HEK293 (cell line): Measurements from ENCODE around the gene CIROP.

Experiments
- FEZF1 ChIP-seq: fragments of 450-650 bp; formaldehyde crosslinking; IDR thresholded peaks from 2 replicates; pipeline ENCODE4 v1.5.1; 2016; ENCODE audit warnings: missing biosample characterization, missing genetic modification characterization
- GLI4 ChIP-seq: fragments of 450-650 bp; formaldehyde crosslinking; IDR thresholded peaks from 2 replicates; pipeline ENCODE4 v1.5.1; 2016; ENCODE audit warnings: missing biosample characterization, missing genetic modification characterization
- GLIS2 ChIP-seq: fragments of 450-650 bp; formaldehyde crosslinking; IDR thresholded peaks from 2 replicates; pipeline ENCODE4 v1.5.1; 2016; ENCODE audit warnings: missing biosample characterization, missing genetic modification characterization
- HOXC10 ChIP-seq: sonication (generic); formaldehyde crosslinking; IDR thresholded peaks from 2 replicates; pipeline ENCODE4 v1.8.1; 2023; ENCODE audit warnings: mild to moderate bottlenecking, missing genetic modification reagents
- KLF9 ChIP-seq: fragments of 450-650 bp; formaldehyde crosslinking; IDR thresholded peaks from 2 replicates; pipeline ENCODE4 v1.5.1; 2016; ENCODE audit warnings: missing biosample characterization, missing genetic modification characterization, low read depth
- MEIS1 ChIP-seq: sonication (generic); formaldehyde crosslinking; IDR thresholded peaks from 2 replicates; pipeline ENCODE4 v1.8.1; 2022; ENCODE audit warnings: missing genetic modification reagents, mild to moderate bottlenecking, borderline replicate concordance
- REPIN1 ChIP-seq: fragments of 450-650 bp; formaldehyde crosslinking; IDR thresholded peaks from 2 replicates; pipeline ENCODE4 v1.5.1; 2017; ENCODE audit warnings: missing biosample characterization, missing genetic modification characterization, low read depth
- SCRT1 ChIP-seq: fragments of 450-650 bp; formaldehyde crosslinking; IDR thresholded peaks from 2 replicates; pipeline ENCODE4 v1.5.1; 2016; ENCODE audit warnings: missing biosample characterization, missing genetic modification characterization, borderline replicate concordance
- TSHZ1 ChIP-seq: fragments of 450-650 bp; formaldehyde crosslinking; IDR thresholded peaks from 2 replicates; pipeline ENCODE4 v1.5.1; 2016; ENCODE audit warnings: missing biosample characterization, missing genetic modification characterization, borderline replicate concordance
- ZNF114 ChIP-seq: fragments of 450-650 bp; formaldehyde crosslinking; IDR thresholded peaks from 2 replicates; pipeline ENCODE4 v1.5.0; 2017; ENCODE audit warnings: missing biosample characterization, missing genetic modification characterization
- ZNF169 ChIP-seq: fragments of 450-650 bp; formaldehyde crosslinking; IDR thresholded peaks from 2 replicates; pipeline ENCODE4 v1.5.1; 2016; ENCODE audit warnings: missing biosample characterization, missing genetic modification characterization
- ZNF19 ChIP-seq: fragments of 450-650 bp; formaldehyde crosslinking; IDR thresholded peaks from 2 replicates; pipeline ENCODE4; 2016; ENCODE audit warnings: missing biosample characterization, missing genetic modification characterization, low read depth
- ZNF214 ChIP-seq: fragments of 450-650 bp; formaldehyde crosslinking; IDR thresholded peaks from 2 replicates; pipeline ENCODE4 v1.5.1; 2017; ENCODE audit warnings: missing biosample characterization, mild to moderate bottlenecking, missing genetic modification characterization, borderline replicate concordance
- ZNF23 ChIP-seq: fragments of 450-650 bp; formaldehyde crosslinking; IDR thresholded peaks from 2 replicates; pipeline ENCODE4 v1.5.1; 2016; ENCODE audit warnings: missing biosample characterization, missing genetic modification characterization, borderline replicate concordance
- ZNF239 ChIP-seq: fragments of 450-650 bp; formaldehyde crosslinking; IDR thresholded peaks from 2 replicates; pipeline ENCODE4 v1.5.1; 2016; ENCODE audit warnings: missing biosample characterization, missing genetic modification characterization
- ZNF488 ChIP-seq: fragments of 450-650 bp; formaldehyde crosslinking; IDR thresholded peaks from 2 replicates; pipeline ENCODE4 v1.5.1; 2016; ENCODE audit warnings: missing biosample characterization, missing genetic modification characterization
- ZNF529 ChIP-seq: fragments of 450-650 bp; formaldehyde crosslinking; IDR thresholded peaks from 2 replicates; pipeline ENCODE4 v1.5.1; 2017; ENCODE audit warnings: missing genetic modification characterization, missing biosample characterization; ENCODE audit not compliant: insufficient replicate concordance
- ZNF549 ChIP-seq: fragments of 450-650 bp; IDR thresholded peaks from 2 replicates; pipeline ENCODE4 v1.5.1; 2018; ENCODE audit warnings: missing biosample characterization, missing genetic modification characterization, mild to moderate bottlenecking, inconsistent platforms, moderate library complexity
- ZNF555 ChIP-seq: fragments of 450-650 bp; formaldehyde crosslinking; conservative IDR thresholded peaks from 2 replicates; pipeline ENCODE4 v1.5.1; 2017; ENCODE audit warnings: missing biosample characterization, mild to moderate bottlenecking, missing genetic modification characterization, inconsistent platforms
- ZNF626 ChIP-seq: fragments of 450-650 bp; sonication (Bioruptor Pico); formaldehyde crosslinking; IDR thresholded peaks from 2 replicates; pipeline ENCODE4 v1.5.1; 2018; ENCODE audit warnings: missing biosample characterization, missing genetic modification characterization, inconsistent platforms
- ZNF658 ChIP-seq: fragments of 450-650 bp; formaldehyde crosslinking; IDR thresholded peaks from 2 replicates; pipeline ENCODE4; 2016; ENCODE audit warnings: missing biosample characterization, missing genetic modification characterization
- ZXDB ChIP-seq: fragments of 450-650 bp; formaldehyde crosslinking; IDR thresholded peaks from 2 replicates; pipeline ENCODE4 v1.5.1; 2016; ENCODE audit warnings: missing biosample characterization, missing genetic modification characterization
- TF ChIP-seq, protein P1 (sequence below): fragments of 450-650 bp; formaldehyde crosslinking; IDR thresholded peaks from 2 replicates; pipeline ENCODE4 v1.5.1; 2017; ENCODE audit warnings: missing biosample characterization, missing genetic modification characterization
- TF ChIP-seq, protein P2 (sequence below): fragments of 450-650 bp; IDR thresholded peaks from 2 replicates; pipeline ENCODE4 v1.5.1; 2018; ENCODE audit warnings: missing biosample characterization, mild to moderate bottlenecking, missing genetic modification characterization
- TF ChIP-seq, protein P3 (sequence below): fragments of 450-650 bp; formaldehyde crosslinking; IDR thresholded peaks from 2 replicates; pipeline ENCODE4 v1.5.1; 2016; ENCODE audit warnings: missing biosample characterization, missing genetic modification characterization
- TF ChIP-seq, protein P4 (sequence below): fragments of 450-650 bp; formaldehyde crosslinking; IDR thresholded peaks from 2 replicates; pipeline ENCODE4 v1.5.1; 2017; ENCODE audit warnings: missing biosample characterization, mild to moderate bottlenecking, missing genetic modification characterization, moderate library complexity

Gene CIROP

DNA sequence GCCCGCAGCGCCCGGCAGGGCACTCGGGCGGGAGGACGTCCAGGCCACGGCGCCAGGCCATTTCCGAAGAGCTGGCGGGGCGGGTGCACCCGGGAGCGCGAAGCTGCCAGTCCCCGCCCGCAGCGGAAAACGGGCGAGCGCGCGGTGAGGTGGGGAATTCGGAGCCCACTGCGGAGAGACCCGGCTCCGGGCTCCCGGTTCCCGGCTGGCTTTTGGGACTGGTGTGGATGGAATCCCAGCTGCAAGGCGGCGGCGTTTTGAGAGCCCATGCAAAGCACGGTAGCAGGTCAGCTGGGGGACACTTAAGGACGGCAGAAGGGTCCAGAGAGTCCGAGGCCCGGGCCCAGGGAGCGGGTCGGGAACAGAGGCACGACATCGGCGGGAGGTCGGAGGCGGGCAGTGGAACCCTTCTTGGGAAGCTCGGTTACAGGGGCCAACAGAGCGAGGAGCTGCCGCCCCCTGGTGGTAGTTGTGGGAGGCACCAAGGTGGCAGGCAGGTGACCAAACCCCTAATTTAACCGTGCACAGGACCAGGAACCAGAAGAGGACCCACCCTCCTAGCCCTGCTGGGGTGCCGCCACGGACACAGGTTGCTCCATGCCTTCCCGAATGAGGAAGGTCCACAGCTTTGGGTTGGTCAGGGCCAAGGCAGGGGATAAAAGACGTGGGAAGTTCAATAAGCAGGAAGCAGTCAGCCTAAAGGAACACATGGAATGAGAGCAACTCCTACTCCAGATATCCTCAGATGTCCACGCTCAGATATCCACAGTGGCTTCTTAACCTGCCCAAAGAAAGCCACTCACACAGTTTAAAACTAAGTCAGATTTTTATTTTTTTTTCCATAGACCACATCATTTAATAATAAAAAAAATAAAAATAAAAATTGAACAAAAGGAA, 46.8 kb downstream of the CIROP start (continued):
- TF ChIP-seq, protein P1, sequence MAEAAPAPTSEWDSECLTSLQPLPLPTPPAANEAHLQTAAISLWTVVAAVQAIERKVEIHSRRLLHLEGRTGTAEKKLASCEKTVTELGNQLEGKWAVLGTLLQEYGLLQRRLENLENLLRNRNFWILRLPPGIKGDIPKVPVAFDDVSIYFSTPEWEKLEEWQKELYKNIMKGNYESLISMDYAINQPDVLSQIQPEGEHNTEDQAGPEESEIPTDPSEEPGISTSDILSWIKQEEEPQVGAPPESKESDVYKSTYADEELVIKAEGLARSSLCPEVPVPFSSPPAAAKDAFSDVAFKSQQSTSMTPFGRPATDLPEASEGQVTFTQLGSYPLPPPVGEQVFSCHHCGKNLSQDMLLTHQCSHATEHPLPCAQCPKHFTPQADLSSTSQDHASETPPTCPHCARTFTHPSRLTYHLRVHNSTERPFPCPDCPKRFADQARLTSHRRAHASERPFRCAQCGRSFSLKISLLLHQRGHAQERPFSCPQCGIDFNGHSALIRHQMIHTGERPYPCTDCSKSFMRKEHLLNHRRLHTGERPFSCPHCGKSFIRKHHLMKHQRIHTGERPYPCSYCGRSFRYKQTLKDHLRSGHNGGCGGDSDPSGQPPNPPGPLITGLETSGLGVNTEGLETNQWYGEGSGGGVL (tag by site-specific recombination), result peak; percentile 48
- TF ChIP-seq ZNF626 (tag by site-specific recombination), result no peak
- no peak for TF ChIP-seq TSHZ1 (tag by site-specific recombination)
- TF ChIP-seq REPIN1 (tag by site-specific recombination), result no peak
- no peak for TF ChIP-seq ZNF529 (tag by site-specific recombination)
- TF ChIP-seq, protein P2, sequence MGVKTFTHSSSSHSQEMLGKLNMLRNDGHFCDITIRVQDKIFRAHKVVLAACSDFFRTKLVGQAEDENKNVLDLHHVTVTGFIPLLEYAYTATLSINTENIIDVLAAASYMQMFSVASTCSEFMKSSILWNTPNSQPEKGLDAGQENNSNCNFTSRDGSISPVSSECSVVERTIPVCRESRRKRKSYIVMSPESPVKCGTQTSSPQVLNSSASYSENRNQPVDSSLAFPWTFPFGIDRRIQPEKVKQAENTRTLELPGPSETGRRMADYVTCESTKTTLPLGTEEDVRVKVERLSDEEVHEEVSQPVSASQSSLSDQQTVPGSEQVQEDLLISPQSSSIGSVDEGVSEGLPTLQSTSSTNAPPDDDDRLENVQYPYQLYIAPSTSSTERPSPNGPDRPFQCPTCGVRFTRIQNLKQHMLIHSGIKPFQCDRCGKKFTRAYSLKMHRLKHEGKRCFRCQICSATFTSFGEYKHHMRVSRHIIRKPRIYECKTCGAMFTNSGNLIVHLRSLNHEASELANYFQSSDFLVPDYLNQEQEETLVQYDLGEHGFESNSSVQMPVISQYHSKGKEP, result no peak
- TF ChIP-seq ZNF239 (tag by site-specific recombination), result no peak
- no peak for TF ChIP-seq HOXC10 (CRISPR knock-in tag)
- TF ChIP-seq ZNF214 (tag by site-specific recombination), result no peak
- no peak for TF ChIP-seq FEZF1 (tag by site-specific recombination)
- TF ChIP-seq ZNF114 (tag by site-specific recombination), result no peak
- no peak for TF ChIP-seq ZNF169
- peak; percentile 40; the same call in 1 of the 2 replicates for TF ChIP-seq KLF9 (tag by site-specific recombination)
- TF ChIP-seq ZNF23 (tag by site-specific recombination), result no peak
- TF ChIP-seq GLI4 (tag by site-specific recombination), result no peak
- TF ChIP-seq GLIS2, result peak; percentile 91
- TF ChIP-seq MEIS1 (CRISPR knock-in tag), result no peak
- no peak for TF ChIP-seq ZNF555 (tag by site-specific recombination)
- TF ChIP-seq, protein P3, sequence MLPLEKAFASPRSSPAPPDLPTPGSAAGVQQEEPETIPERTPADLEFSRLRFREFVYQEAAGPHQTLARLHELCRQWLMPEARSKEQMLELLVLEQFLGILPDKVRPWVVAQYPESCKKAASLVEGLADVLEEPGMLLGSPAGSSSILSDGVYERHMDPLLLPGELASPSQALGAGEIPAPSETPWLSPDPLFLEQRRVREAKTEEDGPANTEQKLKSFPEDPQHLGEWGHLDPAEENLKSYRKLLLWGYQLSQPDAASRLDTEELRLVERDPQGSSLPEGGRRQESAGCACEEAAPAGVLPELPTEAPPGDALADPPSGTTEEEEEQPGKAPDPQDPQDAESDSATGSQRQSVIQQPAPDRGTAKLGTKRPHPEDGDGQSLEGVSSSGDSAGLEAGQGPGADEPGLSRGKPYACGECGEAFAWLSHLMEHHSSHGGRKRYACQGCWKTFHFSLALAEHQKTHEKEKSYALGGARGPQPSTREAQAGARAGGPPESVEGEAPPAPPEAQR, result no peak
- TF ChIP-seq ZNF19 (tag by site-specific recombination), result no peak
- TF ChIP-seq, protein P4, sequence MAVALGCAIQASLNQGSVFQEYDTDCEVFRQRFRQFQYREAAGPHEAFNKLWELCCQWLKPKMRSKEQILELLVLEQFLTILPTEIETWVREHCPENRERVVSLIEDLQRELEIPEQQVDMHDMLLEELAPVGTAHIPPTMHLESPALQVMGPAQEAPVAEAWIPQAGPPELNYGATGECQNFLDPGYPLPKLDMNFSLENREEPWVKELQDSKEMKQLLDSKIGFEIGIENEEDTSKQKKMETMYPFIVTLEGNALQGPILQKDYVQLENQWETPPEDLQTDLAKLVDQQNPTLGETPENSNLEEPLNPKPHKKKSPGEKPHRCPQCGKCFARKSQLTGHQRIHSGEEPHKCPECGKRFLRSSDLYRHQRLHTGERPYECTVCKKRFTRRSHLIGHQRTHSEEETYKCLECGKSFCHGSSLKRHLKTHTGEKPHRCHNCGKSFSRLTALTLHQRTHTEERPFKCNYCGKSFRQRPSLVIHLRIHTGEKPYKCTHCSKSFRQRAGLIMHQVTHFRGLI, result peak; percentile 57; the same call in 1 of the 2 replicates
- TF ChIP-seq ZNF488, result no peak
- peak; percentile 92 for TF ChIP-seq ZXDB
- TF ChIP-seq ZNF549 (tag by site-specific recombination), result no peak
- TF ChIP-seq SCRT1 (tag by site-specific recombination), result no peak
- no peak for TF ChIP-seq ZNF658
